ENCODE data around the gene NUAK2.

GRCh38 chr1:205293350-205294074 lies 28.0 kb downstream of the NUAK2 start:
- no peak for TF ChIP-seq ZFP30 (CRISPR knock-in tag; IDR thresholded peaks at IDR 0.05)
- TF ChIP-seq PPARA (CRISPR knock-in tag; IDR thresholded peaks at IDR 0.05; ENCODE audit: borderline replicate concordance) = no peak
- TF ChIP-seq ARNTL (CRISPR knock-in tag; IDR thresholded peaks at IDR 0.05; ENCODE audit: borderline replicate concordance, low read depth) = no peak
- no peak for TF ChIP-seq ZFP3 (CRISPR knock-in tag; IDR thresholded peaks at IDR 0.05)
- no peak for TF ChIP-seq PATZ1 (CRISPR knock-in tag; IDR thresholded peaks at IDR 0.05; ENCODE audit: borderline replicate concordance)
- no peak for TF ChIP-seq ISL1 (CRISPR knock-in tag; IDR thresholded peaks at IDR 0.05)
- no peak for TF ChIP-seq RARB (CRISPR knock-in tag; IDR thresholded peaks at IDR 0.05)
- TF ChIP-seq POU6F1 (CRISPR knock-in tag; IDR thresholded peaks at IDR 0.05; ENCODE audit: borderline replicate concordance, low read depth) = no peak

Data from SK-N-SH treated with all-trans-retinoic acid at 6 μM for 48 hours (cell line).